Measurements from ENCODE around the gene ERC2.

The ERC2 gene

DNA sequence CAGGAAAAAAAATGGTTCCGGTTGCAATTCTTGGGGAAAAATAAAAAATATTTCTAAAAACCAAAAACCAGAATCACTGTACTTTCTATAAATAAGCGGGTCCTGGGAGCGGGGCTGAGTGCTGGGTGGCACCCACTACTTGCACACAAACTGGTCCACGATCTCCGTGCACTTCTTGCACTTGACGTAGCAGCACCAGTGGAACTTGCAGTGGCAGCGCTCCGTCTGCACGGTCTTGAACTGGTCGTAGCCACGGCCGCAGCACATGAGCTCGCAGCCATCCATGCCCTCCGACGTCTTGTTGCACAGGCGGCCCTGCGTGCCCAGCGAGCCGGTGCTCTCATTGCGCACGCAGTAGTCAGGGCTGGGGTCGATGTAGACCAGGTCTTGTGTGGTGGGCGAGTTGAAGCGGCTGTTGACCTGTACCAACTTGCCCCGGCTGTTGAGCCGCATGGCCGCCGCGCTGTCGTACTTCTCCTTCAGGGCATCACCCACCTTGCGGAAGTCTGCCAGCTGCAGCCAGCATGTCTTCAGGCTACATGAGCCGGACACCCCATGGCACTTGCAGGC lies 998.2 kb downstream of the ERC2 start:
- H3K36me3 ChIP-seq (ENCODE audit: insufficient read depth, low read length): peaks cover 25% of the 10 kb centered on the region; the same call in 1 of the 2 replicates
- H4K20me1 ChIP-seq (ENCODE audit: insufficient read depth, low read length): no peaks in the 10 kb centered on the region
- TF ChIP-seq, protein P1, sequence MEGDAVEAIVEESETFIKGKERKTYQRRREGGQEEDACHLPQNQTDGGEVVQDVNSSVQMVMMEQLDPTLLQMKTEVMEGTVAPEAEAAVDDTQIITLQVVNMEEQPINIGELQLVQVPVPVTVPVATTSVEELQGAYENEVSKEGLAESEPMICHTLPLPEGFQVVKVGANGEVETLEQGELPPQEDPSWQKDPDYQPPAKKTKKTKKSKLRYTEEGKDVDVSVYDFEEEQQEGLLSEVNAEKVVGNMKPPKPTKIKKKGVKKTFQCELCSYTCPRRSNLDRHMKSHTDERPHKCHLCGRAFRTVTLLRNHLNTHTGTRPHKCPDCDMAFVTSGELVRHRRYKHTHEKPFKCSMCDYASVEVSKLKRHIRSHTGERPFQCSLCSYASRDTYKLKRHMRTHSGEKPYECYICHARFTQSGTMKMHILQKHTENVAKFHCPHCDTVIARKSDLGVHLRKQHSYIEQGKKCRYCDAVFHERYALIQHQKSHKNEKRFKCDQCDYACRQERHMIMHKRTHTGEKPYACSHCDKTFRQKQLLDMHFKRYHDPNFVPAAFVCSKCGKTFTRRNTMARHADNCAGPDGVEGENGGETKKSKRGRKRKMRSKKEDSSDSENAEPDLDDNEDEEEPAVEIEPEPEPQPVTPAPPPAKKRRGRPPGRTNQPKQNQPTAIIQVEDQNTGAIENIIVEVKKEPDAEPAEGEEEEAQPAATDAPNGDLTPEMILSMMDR (IDR thresholded peaks at IDR 0.05; ENCODE audit: low read length): no peak
- no peak for TF ChIP-seq EZH2 (IDR thresholded peaks at IDR 0.05; ENCODE audit: borderline replicate concordance, low read length)
- H3K9ac ChIP-seq (ENCODE audit: low read length): no peak overlapping the region
- H3K9me2 ChIP-seq (ENCODE audit: low read depth, low read length): no peaks in the 10 kb centered on the region
- H3K9me3 ChIP-seq (ENCODE audit: low read length): no peaks in the 10 kb centered on the region
- no peak overlapping the region for H3K27ac ChIP-seq (ENCODE audit: low read depth, low read length, poor library complexity, severe bottlenecking)
- H3K4me2 ChIP-seq (ENCODE audit: low read length): no peak overlapping the region
- no peaks in the 10 kb centered on the region for H3K79me2 ChIP-seq (ENCODE audit: insufficient read depth, low read length)
- no peak overlapping the region for H2AFZ ChIP-seq (ENCODE audit: low read length)
- H3F3A ChIP-seq (ENCODE audit: insufficient read depth, low read length): no peaks in the 10 kb centered on the region
- no peaks in the 10 kb centered on the region for H3K4me1 ChIP-seq (ENCODE audit: insufficient read depth, low read length, severe bottlenecking)
- no peak overlapping the region for H3K4me3 ChIP-seq (ENCODE audit: low read depth, low read length, poor library complexity, severe bottlenecking)
- H3K27me3 ChIP-seq (ENCODE audit: insufficient read depth, low read length): no peaks in the 10 kb centered on the region

DNA sequence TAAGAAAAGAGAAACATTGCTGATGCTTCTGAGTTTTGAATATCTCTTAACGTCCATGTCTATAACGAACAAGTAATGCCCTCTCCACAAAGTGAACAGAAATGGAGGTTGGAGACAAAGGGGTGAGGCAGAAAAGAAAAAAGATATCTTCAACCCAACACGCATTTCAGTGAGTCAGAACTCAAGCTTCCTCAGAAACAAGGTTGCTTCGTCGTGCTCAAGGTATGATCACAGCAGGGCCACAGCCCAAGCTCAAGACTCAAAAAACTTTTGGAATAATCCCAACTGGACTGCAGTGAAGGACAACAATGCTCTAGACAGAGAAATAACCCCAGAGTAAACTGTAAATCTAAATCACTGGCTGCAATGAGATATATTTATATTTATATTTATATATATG lies 1000.0 kb downstream of the ERC2 start:
- TF ChIP-seq EZH2 (IDR thresholded peaks at IDR 0.05; ENCODE audit: borderline replicate concordance, low read length): no peak
- TF ChIP-seq, protein P1 (IDR thresholded peaks at IDR 0.05; ENCODE audit: low read length): no peak
- Histone ChIP-seq H3K27ac (ENCODE audit: low read depth, low read length, poor library complexity, severe bottlenecking) (no peak overlapping the region), H3F3A (ENCODE audit: insufficient read depth, low read length) (no peaks in the 10 kb centered on the region), H3K79me2 (ENCODE audit: insufficient read depth, low read length) (no peaks in the 10 kb centered on the region), H3K36me3 (ENCODE audit: insufficient read depth, low read length) (peaks cover 19% of the 10 kb centered on the region; the same call in 1 of the 2 replicates), H3K9me2 (ENCODE audit: low read depth, low read length) (no peaks in the 10 kb centered on the region), H2AFZ (ENCODE audit: low read length) (no peak overlapping the region), H3K4me3 (ENCODE audit: low read depth, low read length, poor library complexity, severe bottlenecking) (no peak overlapping the region), H3K4me2 (ENCODE audit: low read length) (no peak overlapping the region), H4K20me1 (ENCODE audit: insufficient read depth, low read length) (no peaks in the 10 kb centered on the region), H3K27me3 (ENCODE audit: insufficient read depth, low read length) (no peaks in the 10 kb centered on the region), H3K4me1 (ENCODE audit: insufficient read depth, low read length, severe bottlenecking) (no peaks in the 10 kb centered on the region), H3K9ac (ENCODE audit: low read length) (no peak overlapping the region), H3K9me3 (ENCODE audit: low read length) (no peaks in the 10 kb centered on the region)

DNA sequence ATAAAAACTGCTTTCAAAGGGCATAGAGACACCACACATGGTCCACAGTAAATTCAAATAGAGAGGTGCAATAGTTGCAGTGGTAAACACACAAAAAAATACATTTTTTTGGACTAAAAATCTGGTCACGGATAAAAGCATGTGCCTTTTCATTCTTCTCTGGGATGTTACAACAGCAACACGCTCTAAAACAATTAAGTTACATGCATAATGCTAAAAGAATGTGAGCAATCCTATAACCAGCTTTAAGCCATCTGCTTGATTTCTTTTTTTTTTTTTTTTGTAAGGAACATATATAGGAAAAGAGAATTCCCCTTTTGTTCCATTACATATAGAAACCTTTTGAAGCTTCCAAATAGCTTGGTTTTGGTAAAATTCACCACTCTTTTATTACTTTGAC lies 1001.2 kb downstream of the ERC2 start:
- Histone ChIP-seq H2AFZ (ENCODE audit: low read length) (no peak overlapping the region), H3K4me3 (ENCODE audit: low read depth, low read length, poor library complexity, severe bottlenecking) (no peak overlapping the region), H3K9ac (ENCODE audit: low read length) (no peak overlapping the region), H3K27me3 (ENCODE audit: insufficient read depth, low read length) (no peaks in the 10 kb centered on the region), H3F3A (ENCODE audit: insufficient read depth, low read length) (no peaks in the 10 kb centered on the region), H3K36me3 (ENCODE audit: insufficient read depth, low read length) (peaks cover 19% of the 10 kb centered on the region; the same call in 1 of the 2 replicates), H3K4me2 (ENCODE audit: low read length) (no peak overlapping the region), H3K27ac (ENCODE audit: low read depth, low read length, poor library complexity, severe bottlenecking) (no peak overlapping the region), H3K4me1 (ENCODE audit: insufficient read depth, low read length, severe bottlenecking) (no peaks in the 10 kb centered on the region), H3K9me3 (ENCODE audit: low read length) (no peaks in the 10 kb centered on the region), H3K9me2 (ENCODE audit: low read depth, low read length) (no peaks in the 10 kb centered on the region), H3K79me2 (ENCODE audit: insufficient read depth, low read length) (no peaks in the 10 kb centered on the region), H4K20me1 (ENCODE audit: insufficient read depth, low read length) (no peaks in the 10 kb centered on the region)
- no peak for TF ChIP-seq EZH2 (IDR thresholded peaks at IDR 0.05; ENCODE audit: borderline replicate concordance, low read length)
- TF ChIP-seq, protein P1 (IDR thresholded peaks at IDR 0.05; ENCODE audit: low read length): no peak
